ENCODE data around the gene DUSP19.
"Not testable (repeated sequence)": the region's sequence is repeated elsewhere in the genome, so short reads cannot be mapped to it uniquely, and the experiment has no call there.

DUSP19 gene, protein sequence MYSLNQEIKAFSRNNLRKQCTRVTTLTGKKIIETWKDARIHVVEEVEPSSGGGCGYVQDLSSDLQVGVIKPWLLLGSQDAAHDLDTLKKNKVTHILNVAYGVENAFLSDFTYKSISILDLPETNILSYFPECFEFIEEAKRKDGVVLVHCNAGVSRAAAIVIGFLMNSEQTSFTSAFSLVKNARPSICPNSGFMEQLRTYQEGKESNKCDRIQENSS

DNA sequence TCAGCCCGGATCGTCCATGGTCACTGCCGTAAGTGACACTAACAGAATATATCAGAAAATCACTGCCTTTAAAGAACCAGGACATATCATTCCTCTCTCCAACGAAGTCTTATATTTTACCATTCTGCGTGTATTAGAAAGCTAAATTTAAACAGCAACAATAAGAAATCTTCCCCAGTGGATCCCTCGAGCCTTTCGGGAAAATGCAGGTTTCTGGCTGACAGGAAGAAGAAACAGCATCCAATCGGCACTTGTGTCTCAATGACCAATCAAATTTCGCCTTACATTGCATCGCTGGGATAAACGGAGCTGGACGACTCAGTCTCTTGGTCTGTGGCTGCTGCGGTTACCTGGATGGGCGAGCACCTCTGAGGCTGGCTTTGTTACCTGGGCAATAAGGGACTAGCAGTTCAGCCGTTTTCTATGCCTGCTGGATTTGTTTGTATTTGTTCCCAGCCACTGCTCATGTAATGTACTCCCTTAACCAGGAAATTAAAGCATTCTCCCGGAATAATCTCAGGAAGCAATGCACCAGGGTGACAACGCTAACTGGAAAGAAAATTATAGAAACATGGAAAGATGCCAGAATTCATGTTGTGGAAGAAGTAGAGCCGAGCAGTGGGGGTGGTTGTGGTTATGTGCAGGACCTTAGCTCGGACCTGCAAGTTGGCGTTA, at the start of gene DUSP19:
Gene DUSP19, plus strand, starts transcription at position 284 of the 675 bp plus-strand sequence. Its CDS starts 187 bp downstream, at position 471.
- peak; percentile 57 to 83 (median 68) for DNase-seq

DNA sequence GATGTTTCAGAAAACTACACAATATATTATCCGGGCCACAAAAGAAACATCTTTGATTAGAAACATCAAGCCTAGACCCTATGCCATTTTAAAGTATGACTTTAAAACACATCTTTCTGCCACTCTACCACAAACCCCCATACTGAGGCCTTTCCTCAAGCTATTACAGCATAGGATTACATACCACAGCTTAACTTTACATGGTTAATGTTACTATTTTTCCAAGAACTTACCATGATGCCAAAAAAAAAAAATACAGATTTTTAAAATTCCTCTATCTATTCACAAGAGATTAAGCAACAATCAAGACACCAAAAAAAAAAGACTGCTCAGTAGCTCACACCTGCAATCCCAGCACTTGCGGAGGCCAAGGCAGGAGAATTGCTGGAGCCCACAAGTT, 49.3 kb upstream of the DUSP19 start:
- DNase-seq: no peak

DNA sequence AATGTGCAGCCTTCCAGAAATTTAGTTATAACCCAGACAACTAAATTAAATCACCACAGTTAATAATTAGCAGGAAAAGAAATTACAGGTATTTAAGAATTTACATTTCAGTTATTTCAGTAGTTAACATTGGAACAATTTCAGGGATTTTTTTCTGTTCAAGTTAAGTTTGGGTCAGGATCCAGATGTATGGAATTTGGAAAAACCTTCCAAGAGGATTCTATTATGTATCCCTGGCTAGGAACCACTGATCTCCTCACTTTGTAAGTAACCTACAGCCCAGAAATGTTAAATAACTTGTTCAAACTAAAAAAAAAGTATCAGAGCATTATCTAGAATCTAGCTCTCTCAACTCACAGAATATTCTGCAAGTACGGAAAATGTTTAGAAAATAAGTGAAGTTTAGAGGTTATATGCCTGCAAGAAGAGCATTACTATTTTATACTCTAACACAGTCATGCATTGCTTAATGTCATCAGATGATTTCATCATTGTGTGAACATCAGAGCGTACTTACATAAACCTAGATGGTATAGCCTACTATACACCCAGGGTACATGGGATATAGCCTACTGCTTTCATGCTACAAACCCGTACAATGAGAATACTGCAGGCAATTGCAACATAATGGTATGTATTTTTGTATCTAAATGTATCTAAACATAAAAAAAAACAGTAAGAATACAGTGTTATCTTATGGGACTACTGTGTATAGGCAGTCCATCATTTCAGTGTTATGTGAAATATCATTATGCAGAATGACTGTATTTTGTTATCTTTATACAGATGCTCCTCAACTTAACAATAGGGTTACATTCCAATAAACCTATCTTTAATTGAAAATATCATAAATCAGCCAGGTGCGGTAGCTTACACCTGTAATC, 46.4 kb upstream of the DUSP19 start:
- no peak for DNase-seq

DNA sequence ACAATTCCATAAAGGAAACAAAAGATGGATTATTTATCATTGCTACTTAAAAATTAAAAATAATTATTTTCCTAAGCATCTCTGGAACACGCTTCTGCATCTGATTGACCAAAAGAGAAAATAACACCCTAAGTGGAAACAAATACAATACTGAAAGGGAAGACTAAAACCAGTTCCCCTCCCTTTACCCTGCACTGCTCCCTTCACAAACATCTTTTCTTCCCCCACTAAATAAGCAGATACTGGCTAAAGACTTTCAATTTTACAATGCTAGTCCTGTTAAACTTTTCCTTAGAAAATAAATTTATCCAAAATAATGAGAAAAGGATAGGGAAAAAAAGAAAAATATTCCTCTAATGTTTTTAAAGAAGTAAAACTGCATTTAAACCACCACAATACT, 44.6 kb upstream of the DUSP19 start:
- DNase-seq: no peak

DNA sequence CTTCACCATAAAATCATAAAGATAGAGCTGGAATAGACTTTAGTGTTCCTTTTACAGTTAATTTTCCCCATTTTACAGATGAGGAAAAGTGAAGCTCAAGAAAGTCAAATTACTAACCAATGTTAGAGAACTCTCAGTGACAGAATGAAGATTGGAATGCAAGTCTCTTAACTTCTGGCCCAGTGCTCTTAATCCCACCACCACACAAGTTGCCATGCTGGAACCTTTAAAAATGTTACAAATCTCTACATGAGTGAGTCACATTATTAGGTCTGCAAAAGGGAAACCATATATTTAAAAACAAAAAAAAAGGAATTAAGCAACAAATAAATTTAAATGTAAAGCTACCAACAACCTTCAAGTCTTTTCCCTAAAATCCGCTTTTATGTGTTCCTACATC, 43.7 kb upstream of the DUSP19 start:
- no peak for DNase-seq

DNA sequence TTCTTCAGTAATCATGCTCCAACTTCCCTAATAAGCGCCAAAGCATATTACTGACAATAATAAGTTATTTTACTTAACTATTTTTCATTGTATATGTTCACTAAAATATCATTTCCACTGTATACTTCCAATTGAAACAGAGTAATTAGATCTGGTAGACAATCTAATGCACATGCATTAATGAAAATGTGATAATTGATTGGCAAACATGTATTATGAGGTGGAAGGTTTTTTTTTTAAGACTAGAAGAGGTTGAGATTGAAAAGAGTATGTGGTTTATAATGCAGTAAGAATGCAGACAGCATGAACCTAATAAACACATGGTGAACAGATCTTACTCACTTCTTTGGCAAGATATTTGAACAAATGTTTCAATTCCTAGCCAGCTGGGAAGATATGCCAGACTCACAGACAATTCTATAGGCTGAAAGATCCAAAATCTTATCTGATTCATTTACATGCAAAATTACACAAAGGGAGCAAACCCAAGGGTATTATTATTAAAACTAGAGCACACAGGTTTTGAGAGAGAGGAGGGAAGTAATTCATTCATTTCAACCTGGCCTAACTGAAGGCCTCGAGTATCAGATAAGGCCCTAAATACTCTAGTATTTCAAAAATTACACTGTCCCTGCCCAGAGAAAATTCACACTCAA, 43.1 kb upstream of the DUSP19 start:
- DNase-seq: no peak

DNA sequence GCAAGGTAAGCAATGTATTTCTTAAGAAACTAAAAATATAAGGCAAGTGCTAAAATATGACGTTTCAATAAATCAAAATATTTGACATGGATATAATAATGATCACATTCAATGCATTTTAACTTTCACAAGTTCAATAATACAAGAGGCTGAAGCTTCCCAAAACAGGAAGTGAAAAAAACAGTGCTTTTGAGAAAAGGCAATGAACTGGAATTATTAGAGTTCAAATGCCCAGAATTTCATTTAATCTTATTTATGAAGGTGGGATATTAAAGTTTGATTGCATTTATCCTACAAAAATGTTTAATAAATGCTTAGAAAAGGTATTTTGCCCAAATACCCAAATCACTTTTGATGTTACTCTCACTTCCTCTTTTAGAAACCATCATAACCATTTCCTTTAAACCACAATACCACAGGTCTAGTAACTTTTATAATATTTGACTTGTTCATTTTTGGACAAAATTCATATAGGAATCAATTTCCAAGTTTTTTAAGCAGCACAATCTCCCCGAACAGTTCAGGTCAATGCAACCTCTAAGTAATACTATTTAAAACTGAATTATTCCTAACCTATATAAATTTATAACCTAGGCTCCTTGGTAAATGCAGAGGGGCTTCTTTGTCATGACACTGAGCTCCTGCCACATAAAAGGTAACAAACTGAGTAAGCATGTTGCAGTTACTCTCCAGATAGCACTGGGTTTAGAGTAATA, 42.4 kb upstream of the DUSP19 start:
- DNase-seq: peak in 3 of 6 experiments; percentile 46 to 60 (median 49)

DNA sequence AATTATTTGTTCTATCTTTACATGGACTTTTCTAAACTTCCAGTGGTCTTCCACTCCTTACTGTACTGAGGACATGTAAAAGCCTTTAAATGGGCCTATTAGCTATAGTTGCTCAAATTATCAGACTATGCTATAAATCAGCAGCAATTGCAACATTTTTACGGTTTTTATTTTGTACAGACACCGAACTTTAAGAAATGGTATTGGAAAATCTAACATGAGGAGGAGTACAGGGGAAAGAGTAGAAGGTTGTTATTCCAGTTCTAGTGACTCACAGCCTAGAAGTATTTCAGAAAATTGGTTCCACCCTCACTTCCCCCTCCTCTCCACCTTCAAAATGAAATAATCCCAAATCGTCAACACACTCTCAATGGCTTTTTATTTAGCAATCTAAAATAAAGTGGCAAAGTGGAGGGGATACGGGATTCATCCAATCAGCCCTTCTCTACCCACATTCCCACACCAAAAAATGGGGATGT, 41.4 kb upstream of the DUSP19 start:
- DNase-seq: no peak

DNA sequence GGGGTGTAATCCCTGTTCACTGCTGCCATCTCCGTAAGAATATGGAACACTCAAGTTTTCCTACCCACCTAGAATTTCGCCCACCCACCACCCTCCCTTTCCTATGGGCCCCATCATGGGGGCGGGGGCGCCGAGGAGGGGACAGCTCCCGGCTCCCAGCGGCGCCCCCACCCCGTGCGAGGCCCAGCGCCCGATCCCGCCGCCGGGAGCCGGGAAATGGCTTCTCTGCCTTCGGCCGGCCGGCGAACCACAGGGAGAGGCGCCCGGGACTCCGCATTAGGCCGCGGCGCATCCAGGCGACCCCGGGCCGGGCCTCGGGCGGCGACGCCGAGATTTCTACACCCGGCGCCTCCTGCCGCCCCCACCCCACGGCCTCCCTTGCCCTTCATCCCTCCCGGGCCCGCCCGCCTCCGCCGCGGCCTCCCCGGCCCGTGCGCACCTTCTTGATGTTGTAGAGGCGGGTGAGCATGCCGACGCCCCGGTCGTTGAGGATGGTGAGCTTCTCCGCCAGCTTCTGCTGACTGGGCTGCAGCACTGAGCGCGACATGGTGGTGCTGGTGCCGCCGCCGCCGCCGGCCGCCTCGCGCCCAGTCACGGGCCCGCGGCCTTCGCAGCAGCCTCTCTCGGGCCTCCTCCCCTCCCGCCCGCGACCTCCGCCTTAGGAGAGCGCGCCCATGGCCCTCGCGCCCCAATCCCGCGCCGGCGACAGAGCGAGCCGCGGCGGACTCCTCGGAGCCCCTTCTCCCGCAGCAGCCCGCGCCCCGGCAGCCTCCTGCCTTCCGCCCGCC, 40.8 kb upstream of the DUSP19 start:
- peak in 2 of 6 experiments; percentile 45 to 75 for DNase-seq

DNA sequence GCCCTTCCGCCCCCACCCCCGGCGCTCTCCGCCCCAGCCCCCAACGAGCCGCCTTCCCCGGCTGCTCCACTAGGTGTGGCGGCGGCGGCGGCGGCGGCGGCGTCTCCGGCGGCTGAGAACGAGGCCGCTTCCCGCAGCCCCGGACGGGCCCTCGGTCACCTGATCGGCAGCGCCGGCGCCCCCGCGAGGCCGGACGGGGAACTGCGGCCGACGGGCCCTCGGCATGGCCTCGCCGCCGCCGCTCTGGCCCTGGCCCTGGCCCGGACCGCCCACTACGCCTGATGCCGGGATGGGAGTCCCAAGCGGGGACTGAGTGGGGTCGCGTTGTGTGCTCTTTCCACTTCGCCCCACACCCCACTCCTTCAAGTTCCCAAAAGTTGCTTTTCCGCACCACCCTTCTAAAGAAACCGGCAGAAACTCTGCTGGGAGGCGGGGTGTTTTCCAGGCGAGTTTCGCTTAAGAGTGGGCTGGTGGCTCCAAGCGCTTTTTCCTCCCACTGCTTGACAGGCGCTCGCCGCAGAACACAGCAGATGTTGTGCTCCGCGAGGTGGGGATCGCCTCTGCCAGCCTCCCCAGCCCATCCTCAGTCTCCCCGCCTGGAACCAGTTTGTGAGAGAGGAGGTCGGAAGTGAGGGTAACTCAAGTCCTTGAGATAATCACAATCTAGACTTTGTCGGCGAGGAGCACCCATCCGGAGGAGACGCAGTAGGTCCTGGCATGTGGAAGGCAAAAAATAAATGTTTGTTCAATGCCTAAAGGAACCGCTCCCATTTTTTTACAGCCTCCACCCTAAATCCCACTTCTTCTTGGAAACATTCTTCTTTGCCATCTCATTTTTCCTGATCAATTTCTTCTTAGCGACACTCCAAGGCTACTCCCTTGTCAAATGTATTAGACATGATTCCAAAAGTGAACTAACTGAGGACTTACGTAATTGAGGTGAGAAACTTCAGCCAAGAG, 39.9 kb upstream of the DUSP19 start, which contains the start of gene NCKAP1:
Gene NCKAP1, minus strand, starts transcription at position 117 of the 960 bp plus-strand sequence. CDS start 358 bp downstream, outside the sequence.
- DNase-seq: peak; percentile 63 to 82 (median 72)

DNA sequence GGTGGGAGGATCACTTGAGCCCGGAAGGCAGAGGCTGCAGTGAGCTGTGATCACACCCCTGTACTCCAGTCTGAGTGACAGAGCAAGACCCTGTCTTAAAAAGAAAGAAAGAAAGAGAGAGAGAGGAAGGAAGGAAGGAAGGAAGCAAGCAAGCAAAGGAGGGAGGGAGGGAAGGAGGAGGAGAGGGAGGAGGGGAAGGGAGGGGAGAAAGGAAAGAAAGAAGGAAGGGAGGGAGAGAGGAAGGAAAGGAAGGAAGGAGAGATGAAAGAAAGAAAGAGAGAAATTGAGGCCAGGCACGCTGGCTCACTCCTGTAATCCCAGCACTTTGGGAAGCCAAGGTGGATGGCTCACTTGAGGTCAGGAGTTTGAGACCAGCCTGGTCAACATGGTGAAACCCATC, 37.9 kb upstream of the DUSP19 start:
- no peak for DNase-seq

DNA sequence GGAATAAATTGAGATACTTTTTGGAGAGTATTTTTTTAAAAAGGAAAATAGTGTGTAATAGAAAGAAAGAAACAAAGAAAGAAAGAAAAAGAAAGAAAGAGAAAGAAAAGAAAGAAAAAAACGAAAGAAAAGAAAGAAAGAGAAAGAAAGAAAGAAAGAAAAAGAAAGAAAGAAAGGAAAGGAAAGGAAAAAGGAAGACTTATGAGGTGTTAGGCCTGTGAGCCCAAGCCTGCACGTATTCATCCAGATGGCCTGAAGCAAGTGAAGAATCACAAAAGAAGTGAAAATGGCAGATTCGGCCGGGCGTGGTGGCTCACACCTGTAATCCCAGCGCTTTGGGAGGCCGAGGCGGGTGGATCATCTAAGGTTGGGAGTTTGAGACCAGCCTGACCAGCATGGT, 35.0 kb upstream of the DUSP19 start:
- DNase-seq: not testable (repeated sequence)

DNA sequence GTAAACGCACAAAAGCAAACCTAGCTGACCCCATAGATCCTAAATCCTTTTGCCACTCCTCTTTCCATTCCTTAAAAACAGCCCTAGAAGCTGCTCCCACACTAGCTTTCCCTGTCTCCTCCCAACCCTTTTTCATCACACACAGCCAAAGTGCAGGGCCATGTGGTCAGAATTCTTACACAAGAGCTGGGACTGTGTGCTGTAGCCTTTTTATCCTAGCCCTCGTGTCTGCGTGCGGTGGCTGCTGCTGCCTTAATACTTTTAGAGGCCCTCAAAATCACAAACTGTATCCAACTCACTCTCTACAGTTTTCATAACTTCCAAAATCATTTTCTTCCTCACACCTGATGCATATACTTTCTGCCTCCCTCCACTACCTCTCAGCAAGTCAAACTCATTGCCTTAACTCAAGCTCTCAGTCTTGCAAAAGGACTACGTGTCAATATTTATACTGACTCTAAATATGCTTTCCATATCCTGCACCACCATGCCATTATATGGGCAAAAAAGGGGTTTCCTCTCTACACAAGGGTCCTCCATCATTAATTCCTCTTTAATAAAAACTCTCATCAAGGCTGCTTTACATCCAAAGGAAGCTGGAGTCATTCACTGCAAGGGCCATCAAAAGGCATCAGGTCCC, 30.9 kb upstream of the DUSP19 start:
- DNase-seq: not testable (repeated sequence)

DNA sequence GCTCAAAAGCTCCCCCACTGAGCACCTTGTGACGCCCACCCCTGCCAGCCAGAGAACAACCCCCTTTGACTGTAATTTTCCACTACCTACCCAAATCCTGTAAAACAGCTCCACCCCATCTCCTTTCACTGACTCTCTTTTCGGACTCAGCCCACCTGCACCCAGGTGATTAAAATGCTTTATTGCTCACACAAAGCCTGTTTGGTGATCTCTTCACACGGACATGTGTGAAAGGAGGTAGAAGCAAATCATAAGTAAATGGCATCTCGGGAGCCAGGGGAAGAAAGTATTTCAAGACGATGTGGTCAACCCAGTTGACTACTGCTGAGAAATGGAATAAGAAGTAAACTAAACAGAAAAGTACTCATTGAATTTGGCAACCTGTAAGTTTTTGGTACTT, 29.1 kb upstream of the DUSP19 start:
- no peak for DNase-seq

DNA sequence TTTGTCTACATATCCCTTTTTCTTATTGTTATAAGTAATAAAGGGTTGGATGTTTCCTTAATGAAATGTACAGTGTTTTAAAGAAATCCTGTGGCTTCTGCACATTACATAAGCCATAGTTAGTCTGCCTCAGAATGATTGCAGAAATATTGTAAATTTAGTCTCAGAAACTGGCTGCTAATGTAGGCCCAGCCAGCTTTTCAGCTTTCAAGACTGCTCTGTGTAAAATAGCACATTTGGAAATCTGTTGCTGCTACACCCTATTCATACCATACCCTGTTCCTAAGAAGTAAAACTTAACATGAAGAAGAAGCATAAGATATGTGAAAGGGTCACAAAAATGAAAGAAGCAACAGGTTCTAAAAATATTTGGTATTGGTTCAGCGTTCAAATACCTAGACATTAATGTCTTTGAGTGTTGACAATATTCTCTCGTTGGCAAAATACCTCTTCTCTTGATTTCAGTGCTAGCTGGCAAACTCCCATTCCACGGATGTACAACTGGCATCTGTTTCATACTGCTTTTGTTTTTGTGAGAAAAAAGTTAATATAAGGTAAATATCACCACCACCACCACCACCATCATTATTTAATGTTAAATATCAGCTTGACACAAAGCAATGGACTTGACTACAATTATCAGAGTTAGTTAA, 21.1 kb upstream of the DUSP19 start:
- no peak for DNase-seq

DNA sequence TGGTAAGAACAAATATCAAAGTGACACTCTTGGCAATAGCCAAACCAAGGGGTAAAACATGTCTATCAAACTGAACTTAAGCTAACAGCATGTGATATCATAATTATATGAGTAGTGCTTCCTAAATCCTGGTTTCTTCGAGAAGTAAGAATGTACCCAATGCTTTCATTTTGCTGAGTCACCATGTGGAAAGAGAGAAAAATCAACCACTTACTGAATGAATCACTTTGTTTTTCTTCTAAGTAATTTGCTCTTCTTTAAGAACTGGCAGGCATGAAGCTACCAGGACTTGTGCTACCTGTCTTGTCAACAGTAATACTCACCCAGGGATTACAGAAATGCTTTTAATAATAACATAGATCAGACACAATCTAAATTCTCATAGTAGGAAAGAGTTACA, 19.0 kb upstream of the DUSP19 start:
- no peak for DNase-seq

DNA sequence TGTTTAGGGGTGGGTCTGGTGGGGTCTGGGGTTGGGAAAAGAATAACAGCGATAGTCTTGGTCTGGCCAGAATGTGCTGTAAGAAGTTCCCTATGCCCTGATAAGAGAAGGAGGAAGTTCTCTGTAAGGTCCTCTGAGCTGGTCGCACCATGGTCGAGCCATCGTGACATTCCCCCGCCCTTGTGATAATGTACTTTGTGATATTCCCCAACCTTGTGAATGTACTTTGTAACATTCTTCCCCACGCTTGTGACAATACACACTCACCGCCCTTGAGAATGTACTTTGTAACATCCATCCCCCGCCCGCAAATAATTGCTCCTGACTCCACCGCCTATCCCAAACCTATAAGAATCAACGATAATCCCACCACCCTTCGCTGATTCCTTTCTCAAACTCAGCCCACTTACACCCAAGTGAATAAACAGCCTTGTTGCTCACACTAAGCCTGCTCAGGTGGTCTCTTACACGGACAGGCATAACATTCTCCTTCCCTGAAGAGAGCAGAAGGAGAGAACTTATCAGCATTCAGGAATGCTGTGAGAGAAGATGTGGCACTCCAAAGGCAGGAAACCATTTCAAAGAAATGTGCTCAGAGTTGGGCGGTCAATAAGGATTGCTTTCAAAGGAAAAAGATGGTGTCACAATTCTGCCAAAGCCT, 17.8 kb upstream of the DUSP19 start:
- no peak for DNase-seq

DNA sequence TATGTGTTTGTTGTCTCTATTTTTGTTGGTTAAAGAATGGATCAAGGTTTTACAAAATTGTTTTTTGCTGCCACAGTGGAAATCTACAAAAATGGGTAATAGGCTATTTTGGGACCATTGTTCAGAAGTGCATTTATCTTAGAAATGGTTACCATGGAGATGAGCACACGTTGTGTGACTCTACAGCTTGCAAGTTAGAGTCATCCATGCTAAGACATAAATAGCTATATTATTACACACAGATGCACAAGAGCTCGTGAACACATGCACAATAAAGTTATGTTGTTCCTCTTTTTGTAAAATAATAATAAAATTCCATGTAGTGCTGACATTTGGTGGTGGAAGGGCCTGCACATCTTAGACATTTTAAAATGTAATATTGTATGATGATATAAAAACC, 15.5 kb upstream of the DUSP19 start:
- DNase-seq: no peak

All from stimulated activated naive CD4-positive, alpha-beta T cell (primary cell).